Mesenchymal stem cell (in vitro differentiated cells and primary cell): ENCODE data around the gene YWHAE.
"Not testable (repeated sequence)": the region's sequence is repeated elsewhere in the genome, so short reads cannot be mapped to it uniquely, and the experiment has no call there.

Source experiments
- DNase-seq: peaks from one replicate; pipeline ENCODE4 v3.0.0-alpha.2; 2013
- H2AFZ ChIP-seq: one replicate; pipeline ENCODE4 v1.6.1; 2013; ENCODE audit warnings: low read depth, mild to moderate bottlenecking, control low read depth, inconsistent platforms, low read length, moderate library complexity
- H2AK5ac ChIP-seq: 2 replicates; pipeline ENCODE4 v1.6.1; 2013; ENCODE audit warnings: low read length, moderate library complexity, mild to moderate bottlenecking, inconsistent platforms; ENCODE audit not compliant: severe bottlenecking
- H2BK120ac ChIP-seq: one replicate; pipeline ENCODE4 v1.6.1; 2013; ENCODE audit warnings: low read depth, mild to moderate bottlenecking, inconsistent platforms, low read length, moderate library complexity
- H2BK12ac ChIP-seq, 2 experiments: one replicate each; pipeline ENCODE4 v1.6.1; 2013; ENCODE audit warnings: inconsistent platforms in 2 of 2, low read length in 2 of 2, mild to moderate bottlenecking in 2 of 2, moderate library complexity in 2 of 2, control low read depth in 1 of 2
- H2BK15ac ChIP-seq: one replicate; pipeline ENCODE4 v1.6.1; 2013; ENCODE audit warnings: mild to moderate bottlenecking, low read depth, inconsistent platforms; ENCODE audit not compliant: poor library complexity, severe bottlenecking
- H2BK5ac ChIP-seq: 2 replicates; pipeline ENCODE4 v1.6.1; 2013; ENCODE audit warnings: low read depth, mild to moderate bottlenecking, low read length, control low read depth, inconsistent platforms; ENCODE audit not compliant: poor library complexity, severe bottlenecking
- H3K14ac ChIP-seq, 2 experiments: one replicate each; pipeline ENCODE4 v1.6.1; 2013; ENCODE audit warnings: inconsistent platforms in 2 of 2, low read length in 2 of 2, control low read depth in 1 of 2, mild to moderate bottlenecking in 1 of 2, moderate library complexity in 1 of 2
- H3K18ac ChIP-seq, 2 experiments: one replicate each; pipeline ENCODE4 v1.6.1; 2013; ENCODE audit warnings: inconsistent platforms in 2 of 2, low read length in 2 of 2, control low read depth in 1 of 2, low read depth in 1 of 2, mild to moderate bottlenecking in 1 of 2
- H3K23ac ChIP-seq, 2 experiments: one replicate each; pipeline ENCODE4 v1.6.1; 2013; ENCODE audit warnings: inconsistent platforms in 2 of 2, low read length in 2 of 2, mild to moderate bottlenecking in 2 of 2, moderate library complexity in 2 of 2, control low read depth in 1 of 2
- H3K27ac ChIP-seq: 2 replicates; pipeline ENCODE4 v1.5.1; 2013; ENCODE audit warnings: mild to moderate bottlenecking, moderate library complexity, low read length, control low read depth, inconsistent platforms; ENCODE audit not compliant: poor library complexity, severe bottlenecking
- H3K27me3 ChIP-seq, 2 experiments: 2 replicates each; pipeline versions ENCODE4 v1.6.1 to v1.7.0; 2013; ENCODE audit warnings: low read length in 2 of 2, mild to moderate bottlenecking in 2 of 2, moderate library complexity in 2 of 2, control low read depth in 1 of 2, inconsistent platforms in 1 of 2; ENCODE audit not compliant: control insufficient read depth in 1 of 2, insufficient read depth in 1 of 2
- H3K36me3 ChIP-seq, 2 experiments: 2 replicates each; pipeline versions ENCODE4 v1.6.1 to v1.7.0; 2013; ENCODE audit warnings: low read length in 2 of 2, control low read depth in 1 of 2, inconsistent platforms in 1 of 2, low read depth in 1 of 2, mild to moderate bottlenecking in 1 of 2; ENCODE audit not compliant: insufficient read depth in 2 of 2, control insufficient read depth in 1 of 2
- H3K4ac ChIP-seq, 2 experiments: one replicate each; pipeline ENCODE4 v1.6.1; 2013; ENCODE audit warnings: inconsistent platforms in 2 of 2, low read length in 2 of 2, mild to moderate bottlenecking in 2 of 2, moderate library complexity in 2 of 2, control low read depth in 1 of 2, low read depth in 1 of 2
- H3K4me1 ChIP-seq: 2 replicates; pipeline ENCODE4 v1.6.1; 2013; ENCODE audit warnings: low read depth, low read length, control low read depth; ENCODE audit not compliant: control insufficient read depth, insufficient read depth
- H3K4me2 ChIP-seq: 2 replicates; pipeline ENCODE4 v1.6.1; 2013; ENCODE audit warnings: low read length, mild to moderate bottlenecking, inconsistent platforms; ENCODE audit not compliant: poor library complexity, severe bottlenecking
- H3K4me3 ChIP-seq, 2 experiments: 2 replicates each; pipeline versions ENCODE4 v1.5.1 to v1.7.0; 2013; ENCODE audit warnings: low read length in 2 of 2, mild to moderate bottlenecking in 2 of 2, control low read depth in 1 of 2, low read depth in 1 of 2; ENCODE audit not compliant: insufficient read depth in 1 of 2
- H3K79me1 ChIP-seq: replicated peaks from 2 replicates; pipeline ENCODE4 v1.6.1; 2013; ENCODE audit warnings: mild to moderate bottlenecking, control low read depth, low read length, inconsistent platforms; ENCODE audit not compliant: poor library complexity, severe bottlenecking
- H3K9ac ChIP-seq: 2 replicates; pipeline ENCODE4 v1.7.0; 2013; ENCODE audit warnings: mild to moderate bottlenecking, low read length, moderate library complexity
- H3K9me3 ChIP-seq: 2 replicates; pipeline ENCODE4 v1.7.0; 2013; ENCODE audit warnings: mild to moderate bottlenecking, low read length; ENCODE audit not compliant: control insufficient read depth
- H4K8ac ChIP-seq: one replicate; pipeline ENCODE4 v1.6.1; 2013; ENCODE audit warnings: inconsistent platforms, mild to moderate bottlenecking, low read length, moderate library complexity
- H4K91ac ChIP-seq: one replicate; pipeline ENCODE4 v1.6.1; 2013; ENCODE audit warnings: mild to moderate bottlenecking, low read length, inconsistent platforms
- WGBS: methylation state at CpG from one replicate; pipeline ENCODE4 v1.1.7; 2013; ENCODE audit warnings: mixed read lengths; 5-methylcytosine and 5-hydroxymethylcytosine counted together

The YWHAE gene

DNA sequence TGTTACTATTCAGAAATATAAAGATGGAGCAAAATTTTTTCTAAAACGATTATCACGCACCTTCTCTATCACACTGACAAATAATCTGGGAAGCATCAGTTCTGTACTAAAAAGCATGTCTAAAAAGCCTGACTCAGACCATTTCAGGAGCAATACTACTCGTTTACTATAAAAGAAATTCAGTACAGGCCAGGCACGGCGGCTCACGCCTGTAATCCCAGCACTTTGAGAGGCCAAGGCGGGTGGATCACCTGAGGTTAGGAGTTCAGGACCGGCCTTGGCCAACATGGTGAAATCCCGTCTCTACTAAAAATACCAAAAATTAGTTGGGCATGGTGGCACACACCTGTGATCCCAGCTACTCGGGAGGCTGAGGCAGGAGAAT lies 21.6 kb downstream of the YWHAE start:
- not testable (repeated sequence) for H3K23ac ChIP-seq, H3K18ac ChIP-seq, H3K9ac ChIP-seq, H3K27me3 ChIP-seq, H2BK5ac ChIP-seq, H2BK15ac ChIP-seq, H4K8ac ChIP-seq, H2BK120ac ChIP-seq, H3K27ac ChIP-seq, H2AK5ac ChIP-seq, H4K91ac ChIP-seq, DNase-seq, H3K79me1 ChIP-seq, H3K9me3 ChIP-seq, H3K4me2 ChIP-seq, H2BK12ac ChIP-seq, H3K4me3 ChIP-seq, H3K4ac ChIP-seq, H3K14ac ChIP-seq, H2AFZ ChIP-seq
- H3K4me1 ChIP-seq: peaks cover 22% of the 10 kb centered on the region
- H3K36me3 ChIP-seq: peaks cover 5 to 21% of the 10 kb centered on the region in 2 experiments
- 87% methylated on average over 10 of the region's 10 CpGs for WGBS

DNA sequence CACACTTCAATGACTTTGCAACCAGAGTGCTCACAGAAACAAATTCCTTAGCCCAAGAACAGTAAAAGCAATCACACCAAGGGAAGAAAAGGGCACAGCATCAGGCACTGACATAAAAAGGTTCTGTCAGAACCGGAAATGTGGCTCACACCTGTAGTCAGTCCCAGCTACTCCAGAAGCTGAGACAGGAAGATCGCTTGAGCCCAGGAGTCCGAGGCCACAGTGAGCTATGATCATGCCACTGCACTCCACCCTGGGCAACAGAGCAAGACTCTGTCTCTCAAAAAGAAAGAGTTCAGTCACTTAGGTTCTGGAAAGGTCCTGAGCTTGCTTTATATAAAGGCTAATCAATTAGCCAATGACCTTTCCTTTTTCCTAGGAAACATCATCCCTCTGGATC lies 22.7 kb downstream of the YWHAE start:
- Histone ChIP-seq H4K91ac (no peak overlapping the region), H2BK5ac (no peak overlapping the region), H3K27ac (peak overlapping the region; percentile 8), H3K36me3 (peaks cover 13 to 25% of the 10 kb centered on the region in 2 experiments), H3K79me1 (no peaks in the 10 kb centered on the region), H2BK15ac (no peak overlapping the region), H3K9me3 (no peaks in the 10 kb centered on the region), H4K8ac (no peak overlapping the region), H3K9ac (no peak overlapping the region), H3K18ac (no peak overlapping the region), H2AFZ (no peak overlapping the region), H3K4ac (no peak overlapping the region), H2AK5ac (no peak overlapping the region), H3K14ac (no peak overlapping the region), H2BK120ac (no peak overlapping the region), H3K23ac (no peak overlapping the region), H3K4me2 (no peak overlapping the region), H3K4me1 (peaks cover 25% of the 10 kb centered on the region), H3K4me3 (no peak overlapping the region), H2BK12ac (no peak overlapping the region), H3K27me3 (no peaks in the 10 kb centered on the region)
- DNase-seq: no peak
- 93% methylated on average over 3 of the region's 3 CpGs for WGBS

GRCh38 chr17:1376061-1376460 lies 24.0 kb downstream of the YWHAE start:
- no peak overlapping the region for H2BK5ac ChIP-seq
- H3K14ac ChIP-seq: no peak overlapping the region
- peaks cover 16 to 21% of the 10 kb centered on the region in 2 experiments for H3K36me3 ChIP-seq
- H3K4me3 ChIP-seq: no peak overlapping the region
- H2BK12ac ChIP-seq: no peak overlapping the region
- no peak overlapping the region for H2AFZ ChIP-seq
- WGBS: 88% methylated on average over 5 of the region's 5 CpGs
- H3K4ac ChIP-seq: no peak overlapping the region
- no peak overlapping the region for H2BK120ac ChIP-seq
- no peak for DNase-seq
- H3K4me2 ChIP-seq: no peak overlapping the region
- H2BK15ac ChIP-seq: no peak overlapping the region
- H3K27me3 ChIP-seq: no peaks in the 10 kb centered on the region
- no peaks in the 10 kb centered on the region for H3K79me1 ChIP-seq
- peak overlapping the region; percentile 16 for H3K9ac ChIP-seq
- no peak overlapping the region for H2AK5ac ChIP-seq
- H3K18ac ChIP-seq: no peak overlapping the region
- H3K27ac ChIP-seq: no peak overlapping the region
- H3K23ac ChIP-seq: no peak overlapping the region
- no peak overlapping the region for H4K91ac ChIP-seq
- H3K4me1 ChIP-seq: peaks cover 23% of the 10 kb centered on the region
- H3K9me3 ChIP-seq: no peaks in the 10 kb centered on the region
- H4K8ac ChIP-seq: no peak overlapping the region

GRCh38 chr17:1375615-1376014 lies 24.4 kb downstream of the YWHAE start:
- H2BK12ac ChIP-seq: no peak overlapping the region
- no peaks in the 10 kb centered on the region for H3K27me3 ChIP-seq
- H3K4ac ChIP-seq: no peak overlapping the region
- H4K8ac ChIP-seq: no peak overlapping the region
- 100% methylated on average over 1 of the region's 2 CpGs for WGBS
- H2BK120ac ChIP-seq: no peak overlapping the region
- no peak overlapping the region for H2AFZ ChIP-seq
- H3K4me2 ChIP-seq: no peak overlapping the region
- H3K9ac ChIP-seq: peak overlapping the region; percentile 16
- H2AK5ac ChIP-seq: no peak overlapping the region
- no peak overlapping the region for H3K14ac ChIP-seq
- H3K4me3 ChIP-seq: no peak overlapping the region
- no peak overlapping the region for H3K27ac ChIP-seq
- DNase-seq: no peak
- no peak overlapping the region for H4K91ac ChIP-seq
- no peak overlapping the region for H3K18ac ChIP-seq
- no peaks in the 10 kb centered on the region for H3K9me3 ChIP-seq
- H3K23ac ChIP-seq: no peak overlapping the region
- no peaks in the 10 kb centered on the region for H3K79me1 ChIP-seq
- no peak overlapping the region for H2BK15ac ChIP-seq
- H3K36me3 ChIP-seq: peaks cover 17 to 21% of the 10 kb centered on the region in 2 experiments
- H2BK5ac ChIP-seq: no peak overlapping the region
- peaks cover 23% of the 10 kb centered on the region for H3K4me1 ChIP-seq
